PC-3 (cell line): ENCODE measurements around the gene PAK3. TPM values are rescaled to one million over a fixed set of nuclear protein-coding genes. Genes with fewer than 3 reads are reported as not detected.

Source experiments
- ATAC-seq: fragments of 200-7000 bp; cut with Tn5 transposase; 2 replicates; pipeline ENCODE4 v1.9.1; 2020; ENCODE audit warnings: mild to moderate bottlenecking, moderate library complexity
- BruUV-seq: library from RNA; stranded (reverse); fragments of 400-500 nt; replicated peaks from 2 replicates; lab custom pipeline; 2021; lab: Mats Ljungman, UMichigan
- CTCF ChIA-PET: fragments of 300-600 bp; sonication (Branson Sonifier 250); formaldehyde crosslinking; loops from one replicate; lab custom pipeline; 2022; ENCODE audit warnings: antibody characterized with exemption; lab: Charles Lee
- POLR2A ChIA-PET: fragments of 300-600 bp; sonication (Branson Sonifier 250); formaldehyde crosslinking; loops from one replicate; lab custom pipeline; 2022; ENCODE audit warnings: antibody characterized with exemption; ENCODE audit not compliant: unreplicated experiment; lab: Charles Lee
- DNase-seq: peaks from one replicate; pipeline ENCODE4 v3.0.0-alpha.2; 2015
- H2AFZ ChIP-seq: fragments of 300-600 bp; sonication (generic); 2 replicates; pipeline ENCODE4 v1.6.0; 2016; ENCODE audit warnings: antibody characterized with exemption, low read length
- H3F3A ChIP-seq: fragments of 300-600 bp; sonication (generic); one replicate; pipeline ENCODE4 v1.6.0; 2017; ENCODE audit warnings: antibody characterized with exemption, low read length, control low read depth, mild to moderate bottlenecking; ENCODE audit not compliant: unreplicated experiment
- H3K27ac ChIP-seq: fragments of 300-600 bp; sonication (generic); 2 replicates; pipeline ENCODE4 v1.5.1; 2016; ENCODE audit warnings: mild to moderate bottlenecking, low read length
- H3K27me3 ChIP-seq: fragments of 300-600 bp; sonication (generic); 2 replicates; pipeline ENCODE4 v1.6.1; 2016; ENCODE audit warnings: low read length, mixed read lengths
- H3K36me3 ChIP-seq: fragments of 300-600 bp; sonication (generic); 2 replicates; pipeline ENCODE4 v1.6.1; 2016; ENCODE audit warnings: low read depth, mixed run types, low read length, mixed read lengths
- H3K4me1 ChIP-seq: fragments of 300-600 bp; sonication (generic); 2 replicates; pipeline ENCODE4 v1.5.1; 2016; ENCODE audit warnings: low read length; ENCODE audit not compliant: insufficient read depth
- H3K4me2 ChIP-seq: fragments of 300-600 bp; sonication (generic); 2 replicates; pipeline ENCODE4 v1.6.0; 2016; ENCODE audit warnings: low read length
- H3K4me3 ChIP-seq: fragments of 300-600 bp; sonication (generic); 2 replicates; pipeline ENCODE4 v1.5.1; 2016; ENCODE audit warnings: mild to moderate bottlenecking, low read length, mixed read lengths
- H3K79me2 ChIP-seq: fragments of 300-600 bp; sonication (generic); 2 replicates; pipeline ENCODE4 v1.6.1; 2017; ENCODE audit warnings: low read length, mixed read lengths
- H3K9ac ChIP-seq: fragments of 300-600 bp; sonication (generic); 2 replicates; pipeline ENCODE4 v1.6.0; 2016; ENCODE audit warnings: mild to moderate bottlenecking, low read length
- H3K9me2 ChIP-seq: fragments of 300-600 bp; sonication (generic); replicated peaks from 2 replicates; pipeline ENCODE4 v1.6.1; 2016; ENCODE audit warnings: mixed run types, low read length, mixed read lengths
- H3K9me3 ChIP-seq: fragments of 300-600 bp; sonication (generic); 2 replicates; pipeline ENCODE4 v1.6.1; 2016; ENCODE audit warnings: low read length, mixed read lengths
- H4K20me1 ChIP-seq: fragments of 300-600 bp; sonication (generic); 2 replicates; pipeline ENCODE4 v1.6.1; 2016; ENCODE audit warnings: low read length, mixed read lengths
- CTCF ChIP-seq: fragments of 300-600 bp; sonication (generic); conservative IDR thresholded peaks from 2 replicates; pipeline ENCODE4 v1.5.1; 2017; ENCODE audit warnings: antibody characterized with exemption, low read depth, mild to moderate bottlenecking, low read length
- EZH2 ChIP-seq: fragments of 300-600 bp; sonication (generic); IDR thresholded peaks from one replicate; pipeline ENCODE4 v1.6.1; 2017; ENCODE audit warnings: antibody characterized with exemption, mild to moderate bottlenecking, low read length; ENCODE audit not compliant: unreplicated experiment
- EZH2phosphoT487 ChIP-seq: fragments of 300-600 bp; sonication (generic); IDR thresholded peaks from 2 replicates; pipeline ENCODE4 v1.6.1; 2018; ENCODE audit warnings: mild to moderate bottlenecking, antibody characterized with exemption, low read length, borderline replicate concordance
- intact Hi-C: fragments of 100-400 bp; cut with micrococcal nuclease; formaldehyde crosslinking; loops from 2 replicates; pipeline ENCODE4 v1.9.0; 2023
- total RNA-seq: library from RNA; depleted of rRNA; stranded (reverse); fragments of >200 nt; gene quantifications from 2 replicates; pipeline ENCODE4 v1.2.3, GENCODE V29; 2014

Gene PAK3
- total RNA-seq, 1 experiment from 2014 or later, result 2.0 TPM

DNA sequence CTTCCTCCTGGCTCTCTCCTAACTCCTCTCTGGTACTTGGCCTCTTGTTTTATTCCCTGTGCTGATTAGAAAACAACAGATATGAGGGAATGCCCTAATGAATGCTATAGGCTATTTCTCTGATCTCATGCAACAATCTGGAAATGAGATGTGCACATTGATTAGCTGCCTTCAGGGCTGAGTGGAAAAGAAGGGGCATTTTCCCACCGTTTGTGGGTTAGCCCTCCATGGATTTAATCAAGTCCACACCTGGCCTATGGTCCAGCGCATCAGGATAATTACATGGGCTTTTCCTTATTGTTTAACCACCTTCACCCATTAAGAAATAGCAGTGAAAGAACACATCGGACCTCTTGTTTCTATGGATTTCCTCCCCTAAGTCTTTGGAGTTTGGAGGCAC is 104.3 kb downstream of the PAK3 start:
- no peak overlapping the region for H2AFZ ChIP-seq
- no peaks in the 10 kb centered on the region for H4K20me1 ChIP-seq
- intact Hi-C loops, result no loop called here
- H3K4me1 ChIP-seq, result no peaks in the 10 kb centered on the region
- H3K36me3 ChIP-seq, result no peaks in the 10 kb centered on the region
- CTCF ChIA-PET, result no interaction called here
- no peak overlapping the region for H3K4me2 ChIP-seq
- H3K9me3 ChIP-seq, result no peaks in the 10 kb centered on the region
- POLR2A ChIA-PET, result no interaction called here
- no TSS peak for BruUV-seq
- DNase-seq (no peak), ATAC-seq (no peak)
- no peak for TF ChIP-seq CTCF
- no peak for TF ChIP-seq EZH2phosphoT487
- H3K4me3 ChIP-seq, result no peak overlapping the region
- H3K9me2 ChIP-seq, result no peaks in the 10 kb centered on the region
- no peak overlapping the region for H3K9ac ChIP-seq
- H3K27me3 ChIP-seq, result no peaks in the 10 kb centered on the region
- H3K79me2 ChIP-seq, result no peaks in the 10 kb centered on the region
- H3F3A ChIP-seq, result no peaks in the 10 kb centered on the region
- H3K27ac ChIP-seq, result no peak overlapping the region

GRCh38 chrX:111207851-111208250 is 111.9 kb downstream of the PAK3 start:
- Histone ChIP-seq H3F3A (no peaks in the 10 kb centered on the region), H3K36me3 (no peaks in the 10 kb centered on the region), H3K9ac (no peak overlapping the region), H2AFZ (no peak overlapping the region), H3K4me2 (no peak overlapping the region), H3K9me2 (no peaks in the 10 kb centered on the region), H3K4me1 (no peaks in the 10 kb centered on the region), H4K20me1 (no peaks in the 10 kb centered on the region), H3K9me3 (no peaks in the 10 kb centered on the region), H3K79me2 (no peaks in the 10 kb centered on the region), H3K4me3 (no peak overlapping the region), H3K27me3 (no peaks in the 10 kb centered on the region), H3K27ac (no peak overlapping the region)
- no TSS peak for BruUV-seq
- ATAC-seq (no peak), DNase-seq (no peak)
- CTCF ChIA-PET, result no interaction called here
- intact Hi-C loops, result no loop called here
- TF ChIP-seq EZH2phosphoT487 (no peak), EZH2 (no peak), CTCF (no peak)
- POLR2A ChIA-PET, result no interaction called here

- DNase-seq (no peak), ATAC-seq (no peak)
- no peaks in the 10 kb centered on the region for H3K4me1 ChIP-seq
- H4K20me1 ChIP-seq, result no peaks in the 10 kb centered on the region
- BruUV-seq, result no TSS peak
- no peak overlapping the region for H3K4me2 ChIP-seq
- no peaks in the 10 kb centered on the region for H3K27me3 ChIP-seq
- no peaks in the 10 kb centered on the region for H3K79me2 ChIP-seq
- no peak for TF ChIP-seq EZH2
- intact Hi-C loops, result no loop called here
- H3K4me3 ChIP-seq, result no peak overlapping the region
- H3F3A ChIP-seq, result no peaks in the 10 kb centered on the region
- H3K9ac ChIP-seq, result no peak overlapping the region
- H3K36me3 ChIP-seq, result no peaks in the 10 kb centered on the region
- H3K9me2 ChIP-seq, result no peaks in the 10 kb centered on the region
- ChIA-PET CTCF (no interaction called here), POLR2A (no interaction called here)
- H2AFZ ChIP-seq, result no peak overlapping the region
- H3K9me3 ChIP-seq, result no peaks in the 10 kb centered on the region
- no peak overlapping the region for H3K27ac ChIP-seq
Observed at GRCh38 chrX:111216293-111216801, 120.4 kb downstream of the PAK3 start.
